ENCODE measurements around the gene RARA.

DNA sequence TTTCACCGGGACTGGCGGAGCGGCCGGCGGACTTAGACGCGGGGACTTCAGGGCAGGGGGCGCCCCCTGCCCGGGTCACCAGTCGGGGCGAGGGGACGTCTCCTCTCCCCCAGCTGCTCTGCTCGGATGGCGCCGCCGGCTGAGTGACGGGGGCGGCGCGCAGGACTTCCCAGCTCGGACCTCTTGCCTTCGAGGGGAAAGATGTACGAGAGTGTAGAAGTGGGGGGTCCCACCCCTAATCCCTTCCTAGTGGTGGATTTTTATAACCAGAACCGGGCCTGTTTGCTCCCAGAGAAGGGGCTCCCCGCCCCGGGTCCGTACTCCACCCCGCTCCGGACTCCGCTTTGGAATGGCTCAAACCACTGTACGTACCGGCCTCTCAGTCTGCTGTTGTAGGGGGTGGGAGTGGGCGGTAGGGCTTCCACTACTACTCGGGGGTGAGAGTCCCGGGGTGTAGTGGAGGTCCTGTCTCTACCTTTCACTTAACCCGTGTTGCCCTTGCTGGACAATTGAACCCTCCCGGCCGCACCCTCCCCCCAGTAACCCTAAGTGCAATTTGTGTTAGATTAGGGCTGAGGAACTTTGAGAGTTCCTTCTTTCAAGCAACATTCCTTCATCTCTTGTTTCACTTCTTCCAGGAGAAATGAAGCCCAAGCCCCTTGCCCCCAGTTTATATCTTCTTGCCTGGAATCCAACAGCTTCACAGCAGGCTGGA is 33.7 kb downstream of the RARA start:
- peak; percentile 6 for TF ChIP-seq POLR2A (IDR thresholded peaks at IDR 0.05)
- TF ChIP-seq, protein P1, sequence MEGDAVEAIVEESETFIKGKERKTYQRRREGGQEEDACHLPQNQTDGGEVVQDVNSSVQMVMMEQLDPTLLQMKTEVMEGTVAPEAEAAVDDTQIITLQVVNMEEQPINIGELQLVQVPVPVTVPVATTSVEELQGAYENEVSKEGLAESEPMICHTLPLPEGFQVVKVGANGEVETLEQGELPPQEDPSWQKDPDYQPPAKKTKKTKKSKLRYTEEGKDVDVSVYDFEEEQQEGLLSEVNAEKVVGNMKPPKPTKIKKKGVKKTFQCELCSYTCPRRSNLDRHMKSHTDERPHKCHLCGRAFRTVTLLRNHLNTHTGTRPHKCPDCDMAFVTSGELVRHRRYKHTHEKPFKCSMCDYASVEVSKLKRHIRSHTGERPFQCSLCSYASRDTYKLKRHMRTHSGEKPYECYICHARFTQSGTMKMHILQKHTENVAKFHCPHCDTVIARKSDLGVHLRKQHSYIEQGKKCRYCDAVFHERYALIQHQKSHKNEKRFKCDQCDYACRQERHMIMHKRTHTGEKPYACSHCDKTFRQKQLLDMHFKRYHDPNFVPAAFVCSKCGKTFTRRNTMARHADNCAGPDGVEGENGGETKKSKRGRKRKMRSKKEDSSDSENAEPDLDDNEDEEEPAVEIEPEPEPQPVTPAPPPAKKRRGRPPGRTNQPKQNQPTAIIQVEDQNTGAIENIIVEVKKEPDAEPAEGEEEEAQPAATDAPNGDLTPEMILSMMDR (IDR thresholded peaks at IDR 0.05): no peak

All from right lobe of liver (tissue), 4 donors.